ENCODE results near the gene SMIM30.

GRCh38 chr7:113134025-113134424 is 15.7 kb upstream of the SMIM30 start:
- TF ChIP-seq CTCF (IDR thresholded peaks at IDR 0.05) (no peak), EZH2phosphoT487 (IDR thresholded peaks at IDR 0.05) (no peak), EZH2 (IDR thresholded peaks at IDR 0.05) (no peak)

All from neural progenitor cell (in vitro differentiated cells).